Measurements from ENCODE around the gene ADGRL2. TPM values are rescaled to one million over a fixed set of nuclear protein-coding genes. Genes with fewer than 3 reads are reported as not detected.
A peak's percentile ranks its signal among the peaks of the same experiment; 100 is the strongest.

The ADGRL2 gene
- 100 to 1,000 TPM; 160 to 193 (median 173) TPM for polyA plus RNA-seq (ENCODE audit: insufficient read length in 4 of 4)

DNA sequence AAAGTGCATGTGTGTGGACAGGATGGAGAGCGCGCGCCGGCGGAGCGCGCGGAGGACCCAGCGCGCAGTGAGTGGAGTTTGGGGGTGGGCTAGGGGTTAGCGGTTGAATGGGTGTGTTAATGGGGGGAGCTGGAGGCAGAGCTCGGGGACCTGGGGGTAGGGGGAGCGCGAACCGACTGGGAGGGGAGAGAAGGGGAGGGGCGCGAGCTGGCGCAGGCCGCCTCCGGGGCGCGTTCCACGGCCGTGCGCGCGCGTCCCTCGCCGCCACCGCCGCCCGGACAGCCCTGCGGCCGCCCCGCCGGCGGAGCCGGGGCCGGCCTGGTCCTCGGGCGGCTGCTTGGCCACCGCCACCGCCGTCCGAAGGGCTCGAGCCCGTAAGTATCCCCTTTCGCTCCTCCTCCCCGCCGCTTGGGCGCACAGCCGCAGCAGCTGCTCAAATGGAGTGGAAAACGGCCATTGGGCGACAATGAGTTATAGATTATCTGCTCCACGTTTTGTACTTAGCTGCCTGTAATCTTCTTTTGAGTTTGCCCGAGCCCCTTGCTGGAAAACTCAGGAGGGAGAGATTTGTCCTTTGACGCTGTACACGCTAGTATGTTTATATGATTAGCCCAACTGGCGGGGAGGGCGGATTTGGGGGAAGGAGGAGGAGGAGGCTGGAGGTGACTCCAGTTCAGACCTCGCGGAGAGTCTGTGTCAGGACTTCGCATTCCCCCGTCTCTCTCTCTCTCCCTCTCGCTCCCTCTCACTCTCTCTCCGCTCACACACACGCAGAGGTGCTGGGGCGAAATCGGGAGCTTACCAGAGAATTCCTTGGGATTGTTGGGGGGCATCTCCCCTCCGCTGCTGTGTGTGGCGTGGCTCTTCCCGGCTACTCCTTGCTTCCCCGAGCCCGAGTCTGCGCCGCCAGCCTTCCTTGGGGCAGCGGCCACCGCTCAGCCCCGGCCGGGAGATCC lies at the start of gene ADGRL2:
Gene ADGRL2, plus strand, starts transcription at position 240 of the 956 bp plus-strand sequence. CDS start 36,051 bp downstream, outside the sequence.
- DNase-seq (ENCODE audit: low read depth in 4 of 4, low spot score in 3 of 4) = peak; percentile 80 to 92 (median 84)

DNA sequence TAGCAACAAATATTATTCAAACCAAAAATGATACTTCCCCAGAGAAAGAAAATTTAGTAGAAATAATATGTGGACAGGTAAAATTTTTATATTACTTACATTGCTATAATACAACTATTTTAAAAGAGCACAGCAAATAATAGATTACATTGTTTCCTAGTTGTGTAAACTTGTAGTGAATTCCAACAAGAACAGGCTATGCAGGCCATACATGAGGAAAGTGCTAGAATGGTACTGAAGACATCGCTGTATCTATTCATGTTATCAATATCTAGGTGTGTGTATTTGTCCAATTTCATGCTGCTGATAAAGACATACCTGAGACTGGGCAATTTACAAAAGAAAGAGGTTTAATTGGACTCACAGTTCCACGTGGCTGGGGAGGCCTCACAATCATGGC lies 47.9 kb upstream of the ADGRL2 start:
- no peak for DNase-seq (ENCODE audit: low read depth in 4 of 4, low spot score in 3 of 4)

DNA sequence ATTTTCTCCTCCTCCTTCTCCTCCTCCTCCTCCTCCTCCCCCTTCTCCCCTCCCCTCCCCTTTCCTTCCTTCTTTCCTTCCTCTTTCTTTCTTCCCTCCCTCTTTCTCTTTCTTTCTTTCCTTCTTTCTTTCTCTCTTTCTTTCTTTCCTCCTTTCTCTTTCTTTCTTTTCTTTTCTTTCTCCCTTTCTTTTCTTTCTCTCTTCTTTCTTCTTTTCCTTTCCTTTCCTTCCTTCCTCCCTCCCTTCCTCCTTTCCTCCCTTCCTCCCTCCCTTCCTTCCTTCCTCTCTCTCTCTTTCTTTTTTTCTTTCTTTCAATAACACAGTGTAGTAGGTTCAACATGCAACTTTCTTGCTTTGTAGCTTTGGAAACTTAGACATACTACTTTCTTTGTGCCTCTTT lies 46.3 kb upstream of the ADGRL2 start:
- no peak for DNase-seq (ENCODE audit: low read depth in 4 of 4, low spot score in 3 of 4)

DNA sequence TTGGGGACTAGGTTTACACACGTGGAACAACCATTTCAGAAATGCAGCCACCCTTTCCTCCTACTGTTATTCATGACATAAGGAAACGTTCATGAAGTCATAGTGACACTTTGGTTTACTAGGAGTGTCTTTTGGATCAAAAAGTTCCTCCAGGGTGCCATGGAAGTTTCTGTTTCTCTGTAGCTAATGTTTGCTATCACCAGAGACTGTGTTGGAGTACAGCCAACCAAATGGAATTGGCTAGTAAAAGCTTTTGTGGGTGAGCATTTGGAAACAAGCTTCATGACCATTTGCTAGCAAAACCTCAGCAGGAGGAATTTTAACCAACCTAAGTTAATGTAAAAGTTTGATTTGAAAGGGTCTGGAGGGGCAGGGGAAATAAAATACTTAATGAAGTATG lies 43.9 kb upstream of the ADGRL2 start:
- DNase-seq (ENCODE audit: low read depth in 4 of 4, low spot score in 3 of 4) = no peak

DNA sequence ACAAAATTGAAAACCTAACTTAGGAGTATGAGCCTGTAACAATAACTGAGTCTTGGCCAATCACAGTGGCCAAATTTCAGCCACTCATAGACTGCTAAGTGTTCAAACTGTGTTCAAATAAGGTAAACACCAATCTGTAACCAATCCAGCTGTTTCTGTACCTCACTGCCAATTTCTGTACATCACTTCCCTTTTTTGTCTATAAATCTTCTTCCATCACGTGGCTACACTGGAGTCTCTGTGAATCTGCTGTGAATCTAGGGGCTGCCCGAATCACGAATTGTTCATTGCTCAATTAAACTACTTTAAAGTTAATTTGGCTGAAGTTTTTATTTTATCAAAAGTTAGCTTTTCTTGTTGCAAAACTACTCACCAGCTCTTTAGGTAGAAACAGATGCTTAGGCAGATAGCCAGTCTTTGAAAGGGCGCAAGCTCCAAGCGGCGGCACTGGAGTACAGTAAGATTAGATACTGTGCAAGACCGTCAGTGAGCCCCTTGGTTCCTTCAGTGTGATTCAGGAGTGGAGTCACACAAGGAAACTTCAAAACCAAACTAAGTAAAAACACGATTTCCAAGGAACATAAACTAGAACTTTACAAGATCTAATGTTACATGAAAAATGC lies 43.2 kb upstream of the ADGRL2 start:
- DNase-seq (ENCODE audit: low read depth in 4 of 4, low spot score in 3 of 4) = no peak

DNA sequence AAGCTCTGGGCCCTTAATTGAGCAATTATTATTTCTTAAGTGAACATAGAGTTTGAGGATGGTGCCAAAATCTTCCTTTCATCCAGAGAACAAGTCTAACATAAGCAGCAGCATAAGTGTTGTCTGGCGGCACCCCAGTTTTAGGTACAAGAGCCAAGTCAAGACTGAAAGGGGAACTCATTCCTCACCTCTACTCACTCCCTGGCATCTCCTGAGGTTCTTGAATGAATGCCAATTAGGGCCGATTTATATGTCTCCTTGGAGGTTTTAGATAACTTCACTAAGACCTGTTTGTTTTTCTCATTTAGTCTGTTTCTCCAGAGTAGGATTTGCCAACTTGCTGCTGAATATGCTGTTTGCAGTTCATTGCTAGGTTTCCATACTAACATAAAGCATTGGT lies 42.6 kb upstream of the ADGRL2 start:
- no peak for DNase-seq (ENCODE audit: low read depth in 4 of 4, low spot score in 3 of 4)

- peak in 1 of 4 donors; percentile 8 for DNase-seq (ENCODE audit: low read depth in 4 of 4, low spot score in 3 of 4)
Observed at GRCh38 chr1:81760477-81761097, 40.1 kb upstream of the ADGRL2 start.

GRCh38 chr1:81775510-81775909 lies 25.2 kb upstream of the ADGRL2 start:
- DNase-seq (ENCODE audit: low read depth in 4 of 4, low spot score in 3 of 4) = no peak

DNA sequence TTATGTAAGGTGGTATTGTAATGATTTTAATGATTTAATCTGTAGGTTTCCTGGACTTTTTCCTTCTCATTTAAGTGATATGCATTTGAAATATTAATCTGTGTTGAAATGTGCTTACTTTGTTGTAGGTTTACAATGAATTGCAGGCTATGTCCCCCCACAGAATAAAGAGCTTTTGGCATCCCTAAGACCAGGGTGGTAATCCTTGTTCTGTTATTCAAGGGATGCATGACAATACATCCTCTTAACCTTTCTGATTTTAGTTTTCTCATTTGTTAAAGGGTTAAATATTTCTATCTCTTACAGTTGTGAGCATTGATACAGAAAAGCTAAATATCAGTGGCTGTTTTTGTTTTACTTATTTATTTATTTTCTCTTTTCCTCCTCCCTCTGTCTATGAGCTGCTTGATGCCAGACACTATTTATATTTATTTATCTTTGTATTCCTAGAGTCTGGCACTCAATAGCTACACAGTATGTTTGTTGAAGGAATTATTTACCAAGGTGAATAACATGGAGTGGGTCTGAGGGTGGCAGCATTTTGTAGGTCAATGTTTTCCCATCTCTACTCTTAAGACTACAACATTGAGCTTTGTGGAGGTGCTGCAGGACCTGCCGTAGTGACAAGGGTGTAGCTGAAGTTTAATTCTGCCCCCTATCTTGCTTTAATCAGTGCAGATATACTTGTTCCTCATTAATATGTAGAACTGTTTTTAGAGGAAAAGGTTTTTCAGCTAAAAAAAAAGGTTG lies 19.9 kb upstream of the ADGRL2 start:
- no peak for DNase-seq (ENCODE audit: low read depth in 4 of 4, low spot score in 3 of 4)

DNA sequence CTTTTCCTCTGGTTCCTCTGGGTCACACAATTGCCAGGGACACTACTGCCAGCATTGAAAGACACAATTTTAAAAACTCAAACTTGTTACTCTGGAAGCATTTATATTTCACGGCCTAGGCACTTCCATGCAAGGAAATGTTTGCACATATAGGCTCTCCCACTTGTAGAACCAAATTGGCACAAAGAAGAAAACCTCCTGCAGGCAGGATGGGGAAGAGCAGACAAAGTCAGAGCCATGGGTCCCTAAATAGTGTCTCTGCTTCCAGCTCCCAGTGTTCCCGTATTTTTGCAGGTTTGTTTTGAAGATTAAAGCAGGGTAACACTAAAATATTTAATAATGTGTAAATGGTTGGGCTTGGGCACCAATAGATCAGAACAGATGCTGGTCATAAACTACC lies 19.0 kb upstream of the ADGRL2 start:
- no peak for DNase-seq (ENCODE audit: low read depth in 4 of 4, low spot score in 3 of 4)

GRCh38 chr1:81792184-81792583 lies 8.6 kb upstream of the ADGRL2 start:
- DNase-seq (ENCODE audit: low read depth in 4 of 4, low spot score in 3 of 4) = no peak

- DNase-seq (ENCODE audit: low read depth in 4 of 4, low spot score in 3 of 4) = no peak
Observed at GRCh38 chr1:81797701-81798100, 3.0 kb upstream of the ADGRL2 start.

DNA sequence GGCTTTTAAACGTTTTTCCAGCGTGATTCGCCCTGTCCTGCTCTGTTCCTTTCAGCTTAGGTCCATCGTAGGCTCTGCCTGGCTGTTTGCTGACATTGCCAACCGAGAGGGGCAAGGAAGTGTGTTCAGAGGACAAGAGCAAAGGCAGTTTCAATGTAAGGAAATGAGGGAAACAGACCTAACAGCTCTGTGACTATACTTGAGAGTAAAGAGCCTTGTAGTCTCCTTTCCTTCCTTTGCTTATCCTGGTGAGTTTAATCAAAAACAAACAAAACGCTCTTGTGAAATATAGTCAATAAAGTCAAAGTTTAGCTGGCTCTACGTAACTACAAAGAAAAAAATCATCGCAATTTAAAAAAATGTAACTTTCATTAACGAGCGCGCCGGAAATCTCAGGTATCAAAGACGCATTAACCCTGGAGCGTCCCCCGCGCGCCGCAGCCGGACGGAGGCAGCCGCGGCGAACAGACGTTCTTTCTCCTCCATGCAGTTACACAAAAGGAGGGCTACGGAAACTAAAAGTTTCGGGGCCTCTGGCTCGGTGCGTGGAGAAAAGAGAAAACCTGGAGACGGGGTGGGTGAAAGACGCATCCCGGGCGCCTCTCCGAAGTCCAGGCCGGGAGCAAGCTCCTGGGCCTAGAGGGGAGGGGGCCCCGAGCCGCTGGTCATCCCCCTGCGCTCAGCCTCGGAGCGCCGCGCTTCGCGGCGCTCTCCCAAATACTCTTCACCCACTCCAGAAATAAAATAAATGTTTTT lies 617 bp upstream of the ADGRL2 start:
- DNase-seq (ENCODE audit: low read depth in 4 of 4, low spot score in 3 of 4) = peak; percentile 59 to 82 (median 72)

GRCh38 chr1:81801651-81802456 lies 1.1 kb downstream of the ADGRL2 start:
- DNase-seq (ENCODE audit: low read depth in 4 of 4, low spot score in 3 of 4) = peak in 2 of 4 donors; percentile 33 to 59

GRCh38 chr1:81802457-81802706 lies 1.6 kb downstream of the ADGRL2 start:
- peak in 1 of 4 donors; percentile 33 for DNase-seq (ENCODE audit: low read depth in 4 of 4, low spot score in 3 of 4)

DNA sequence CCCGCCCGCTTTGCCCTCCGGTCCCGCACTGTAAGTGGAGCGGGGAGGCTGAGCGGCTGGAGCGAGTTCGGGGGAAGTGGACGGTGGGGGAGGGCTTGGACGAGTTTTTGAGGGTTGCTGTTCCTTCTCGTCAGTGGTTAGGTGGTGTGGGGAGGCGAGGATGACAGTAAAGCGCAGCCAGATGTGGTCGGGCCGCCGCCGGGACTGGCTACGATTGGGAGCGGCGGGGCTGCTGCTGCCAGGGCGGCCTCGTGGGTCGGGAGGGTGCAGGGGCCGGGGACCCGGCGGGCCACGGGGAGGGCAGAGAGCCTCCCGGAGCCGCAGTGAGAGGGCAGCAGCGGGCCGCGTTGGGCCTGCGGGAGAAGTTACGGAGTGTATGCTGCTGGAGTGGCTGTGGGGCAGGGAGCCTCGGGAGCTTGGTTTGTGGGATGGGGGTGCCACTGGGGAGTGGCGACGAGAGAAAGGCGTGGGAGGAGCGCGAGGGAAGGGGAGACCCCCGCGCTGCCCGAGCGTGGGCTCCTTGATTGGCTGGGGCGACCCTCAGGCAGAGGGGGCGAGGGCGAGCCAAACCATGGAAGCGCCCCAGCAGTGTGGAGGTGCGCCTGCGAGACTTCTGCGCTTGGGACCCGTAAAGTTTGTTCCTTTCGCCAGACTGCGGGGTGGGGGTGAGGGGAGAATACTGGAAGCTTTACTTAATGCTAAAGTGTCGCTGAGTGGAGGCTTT lies 2.1 kb downstream of the ADGRL2 start:
- DNase-seq (ENCODE audit: low read depth in 4 of 4, low spot score in 3 of 4) = peak in 3 of 4 donors; percentile 55 to 70 (median 59)

DNA sequence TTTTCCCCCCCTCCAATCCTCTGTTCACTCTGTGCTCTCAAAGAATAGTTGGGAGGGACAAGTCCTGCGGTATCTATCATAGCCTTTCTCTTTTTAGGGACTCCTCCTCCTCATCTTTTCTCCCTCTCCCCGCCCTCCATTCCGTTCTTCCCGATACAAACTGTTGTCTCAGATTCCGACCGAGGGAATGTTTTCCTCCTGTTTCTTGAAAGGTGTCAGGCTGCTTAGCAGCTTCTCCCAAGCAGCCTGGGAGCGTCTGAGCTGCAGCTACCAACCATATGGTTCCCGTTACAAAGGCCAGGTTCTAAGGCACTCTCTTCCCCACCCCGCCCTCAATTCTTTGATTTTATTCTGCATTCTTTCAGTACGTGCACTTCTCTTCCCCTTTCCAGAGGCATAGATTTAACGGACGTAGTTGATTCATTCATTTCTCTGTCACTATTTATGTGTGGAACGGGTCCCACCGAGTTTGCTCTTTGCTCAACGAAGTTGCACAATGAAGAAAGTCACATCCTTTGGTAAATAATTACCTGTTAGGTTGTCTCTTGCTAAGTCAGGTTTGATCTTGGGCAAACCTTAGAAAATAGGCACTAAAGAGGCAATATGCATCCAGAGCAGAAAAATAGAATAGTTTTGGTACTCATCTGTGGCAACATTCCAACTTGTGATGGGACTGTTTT lies 2.8 kb downstream of the ADGRL2 start:
- DNase-seq (ENCODE audit: low read depth in 4 of 4, low spot score in 3 of 4) = peak in 1 of 4 donors; percentile 51

DNA sequence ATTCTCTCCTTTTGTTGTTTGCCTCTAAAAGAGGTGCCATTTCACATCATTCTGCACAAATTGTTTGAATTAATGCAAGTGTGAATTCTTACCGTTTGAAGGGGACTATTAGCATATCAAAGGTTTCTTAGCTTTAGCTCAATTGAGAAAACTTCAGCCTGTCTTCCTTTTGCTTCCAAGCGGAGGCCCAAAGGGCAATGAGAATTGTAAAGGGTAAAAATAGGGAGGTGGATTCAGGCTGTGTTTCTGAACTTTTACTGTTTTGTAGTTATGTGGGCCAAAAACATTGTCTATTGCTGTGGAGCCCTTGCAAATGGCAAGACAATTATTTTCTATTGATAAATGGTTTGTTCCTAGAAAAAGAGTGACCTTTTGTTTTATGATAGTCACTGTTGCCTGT lies 3.6 kb downstream of the ADGRL2 start:
- no peak for DNase-seq (ENCODE audit: low read depth in 4 of 4, low spot score in 3 of 4)

Measured in right renal pelvis (tissue), 4 donors.